HCT116 (cell line): ENCODE data around the gene AVP.

Experiments used
- CBX3 ChIP-seq: IDR thresholded peaks from 2 replicates; pipeline ENCODE4 v1.6.1; 2012; ENCODE audit warnings: low read depth
- CTCF ChIP-seq, 3 experiments: fragments of 200-600 bp in 1 of 3; sonication (generic) in 1 of 3; IDR thresholded peaks in 2 of 3; conservative IDR thresholded peaks in 1 of 3; 2 replicates each; pipeline ENCODE4 v1.5.1; 2012 to 2017; ENCODE audit warnings: low read depth in 2 of 3, low read length in 2 of 3, antibody characterized with exemption in 1 of 3, borderline replicate concordance in 1 of 3, control low read depth in 1 of 3, mild to moderate bottlenecking in 1 of 3, mixed read lengths in 1 of 3, mixed run types in 1 of 3, moderate library complexity in 1 of 3; ENCODE audit not compliant: insufficient read depth in 1 of 3
- EZH2phosphoT487 ChIP-seq: fragments of 200-600 bp; IDR thresholded peaks from 2 replicates; pipeline ENCODE4 v1.6.1; 2018; ENCODE audit warnings: antibody characterized with exemption, borderline replicate concordance
- JUND ChIP-seq: IDR thresholded peaks from 2 replicates; pipeline ENCODE4 v1.6.1; 2012
- MAX ChIP-seq: IDR thresholded peaks from 2 replicates; pipeline ENCODE4 v1.6.1; 2012
- POLR2A ChIP-seq: IDR thresholded peaks from 2 replicates; pipeline ENCODE4 v1.7.0; 2011; ENCODE audit warnings: borderline replicate concordance; ENCODE audit not compliant: insufficient read depth, insufficient read length; ENCODE audit errors: extremely low read depth
- POLR2AphosphoS5 ChIP-seq: IDR thresholded peaks from 2 replicates; pipeline ENCODE4 v1.6.1; 2011; ENCODE audit warnings: mild to moderate bottlenecking, low read depth, low read length, moderate library complexity
- RAD21 ChIP-seq: IDR thresholded peaks from 2 replicates; pipeline ENCODE4 v1.6.1; 2012; ENCODE audit warnings: low read depth, mild to moderate bottlenecking
- REST ChIP-seq: IDR thresholded peaks from 2 replicates; pipeline ENCODE4 v1.6.1; 2012; ENCODE audit warnings: low read depth
- SIN3A ChIP-seq: IDR thresholded peaks from 2 replicates; pipeline ENCODE4 v1.6.1; 2012; ENCODE audit warnings: low read depth
- SP1 ChIP-seq: IDR thresholded peaks from 2 replicates; pipeline ENCODE4 v1.6.1; 2012; ENCODE audit warnings: low read depth

- no peak for TF ChIP-seq MAX
- no peak for TF ChIP-seq POLR2AphosphoS5
- no peak for TF ChIP-seq JUND
- no peak for TF ChIP-seq CTCF (IDR thresholded peaks at IDR 0.05 in 2 of 3, conservative IDR thresholded peaks at IDR 0.05 in 1 of 3; ENCODE audit: borderline replicate concordance in 1 of 3, insufficient read depth in 1 of 3, low read depth in 2 of 3, low read length in 2 of 3)
- TF ChIP-seq POLR2A = no peak
- no peak for TF ChIP-seq SIN3A
- TF ChIP-seq SP1 = no peak
- no peak for TF ChIP-seq CBX3
- no peak for TF ChIP-seq RAD21
- no peak for TF ChIP-seq REST
- TF ChIP-seq EZH2phosphoT487 = no peak
Observed at GRCh38 chr20:3100480-3100879, 16.0 kb upstream of the AVP start.
